ENCODE measurements around the gene NEU2. TPM values are rescaled to one million over a fixed set of nuclear protein-coding genes. Genes with fewer than 3 reads are reported as not detected.

NEU2 gene
- total and polyA plus RNA-seq, 2 experiments from 2014 or later, result not detected

GRCh38 chr2:233025706-233026105 is 6.8 kb upstream of the NEU2 start:
- Histone ChIP-seq H3K4me2 (no peak overlapping the region), H2AFZ (no peak overlapping the region), H3K9me3 (ENCODE audit: low read depth) (no peaks in the 10 kb centered on the region), H3K36me3 (replicated peaks; ENCODE audit: insufficient read depth, low read depth) (no peaks in the 10 kb centered on the region), H3K4me1 (ENCODE audit: insufficient read depth) (no peaks in the 10 kb centered on the region), H4K20me1 (ENCODE audit: insufficient read depth, poor library complexity, severe bottlenecking) (no peaks in the 10 kb centered on the region), H3K4me3 (no peak overlapping the region), H3K9me2 (replicated peaks; ENCODE audit: insufficient read depth) (no peaks in the 10 kb centered on the region), H3K79me2 (no peaks in the 10 kb centered on the region), H3K27me3 (no peaks in the 10 kb centered on the region), H3K27ac (no peak overlapping the region)
- WGBS (ENCODE audit: low lambda C conversion rate, missing lambda C conversion rate), result 79% methylated on average over 7 of the region's 7 CpGs
- TF ChIP-seq, protein P1, sequence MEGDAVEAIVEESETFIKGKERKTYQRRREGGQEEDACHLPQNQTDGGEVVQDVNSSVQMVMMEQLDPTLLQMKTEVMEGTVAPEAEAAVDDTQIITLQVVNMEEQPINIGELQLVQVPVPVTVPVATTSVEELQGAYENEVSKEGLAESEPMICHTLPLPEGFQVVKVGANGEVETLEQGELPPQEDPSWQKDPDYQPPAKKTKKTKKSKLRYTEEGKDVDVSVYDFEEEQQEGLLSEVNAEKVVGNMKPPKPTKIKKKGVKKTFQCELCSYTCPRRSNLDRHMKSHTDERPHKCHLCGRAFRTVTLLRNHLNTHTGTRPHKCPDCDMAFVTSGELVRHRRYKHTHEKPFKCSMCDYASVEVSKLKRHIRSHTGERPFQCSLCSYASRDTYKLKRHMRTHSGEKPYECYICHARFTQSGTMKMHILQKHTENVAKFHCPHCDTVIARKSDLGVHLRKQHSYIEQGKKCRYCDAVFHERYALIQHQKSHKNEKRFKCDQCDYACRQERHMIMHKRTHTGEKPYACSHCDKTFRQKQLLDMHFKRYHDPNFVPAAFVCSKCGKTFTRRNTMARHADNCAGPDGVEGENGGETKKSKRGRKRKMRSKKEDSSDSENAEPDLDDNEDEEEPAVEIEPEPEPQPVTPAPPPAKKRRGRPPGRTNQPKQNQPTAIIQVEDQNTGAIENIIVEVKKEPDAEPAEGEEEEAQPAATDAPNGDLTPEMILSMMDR (IDR thresholded peaks at IDR 0.05; ENCODE audit: poor library complexity), result no peak
- TF ChIP-seq EZH2phosphoT487 (IDR thresholded peaks at IDR 0.05; ENCODE audit: low read depth, severe bottlenecking, unreplicated experiment), result no peak
- no peak for TF ChIP-seq EZH2 (IDR thresholded peaks at IDR 0.05; ENCODE audit: borderline replicate concordance)
- no peak for DNase-seq (ENCODE audit: low spot score)

GRCh38 chr2:233026198-233026813 is 6.2 kb upstream of the NEU2 start:
- Histone ChIP-seq H3K27ac (no peak overlapping the region), H2AFZ (no peak overlapping the region)

GRCh38 chr2:233029321-233029720 is 3.2 kb upstream of the NEU2 start:
- H3K79me2 ChIP-seq, result no peaks in the 10 kb centered on the region
- no peaks in the 10 kb centered on the region for H4K20me1 ChIP-seq (ENCODE audit: insufficient read depth, poor library complexity, severe bottlenecking)
- H3K9me3 ChIP-seq (ENCODE audit: low read depth), result no peaks in the 10 kb centered on the region
- no peaks in the 10 kb centered on the region for H3K27me3 ChIP-seq
- no peak for DNase-seq (ENCODE audit: low spot score)
- H3K4me2 ChIP-seq, result no peak overlapping the region
- no peaks in the 10 kb centered on the region for H3K9me2 ChIP-seq (replicated peaks; ENCODE audit: insufficient read depth)
- WGBS (ENCODE audit: low lambda C conversion rate, missing lambda C conversion rate), result 93% methylated on average over 9 of the region's 9 CpGs
- no peak for TF ChIP-seq EZH2phosphoT487 (IDR thresholded peaks at IDR 0.05; ENCODE audit: low read depth, severe bottlenecking, unreplicated experiment)
- TF ChIP-seq EZH2 (IDR thresholded peaks at IDR 0.05; ENCODE audit: borderline replicate concordance), result no peak
- no peak overlapping the region for H2AFZ ChIP-seq
- H3K36me3 ChIP-seq (replicated peaks; ENCODE audit: insufficient read depth, low read depth), result no peaks in the 10 kb centered on the region
- H3K4me3 ChIP-seq, result no peak overlapping the region
- no peak overlapping the region for H3K27ac ChIP-seq
- H3K4me1 ChIP-seq (ENCODE audit: insufficient read depth), result no peaks in the 10 kb centered on the region

More at GRCh38 chr2:233026198-233026813, 6.2 kb upstream of the NEU2 start:
- H3K36me3 ChIP-seq (replicated peaks; ENCODE audit: insufficient read depth, low read depth), result no peaks in the 10 kb centered on the region
- no peaks in the 10 kb centered on the region for H3K79me2 ChIP-seq
- no peak overlapping the region for H3K4me2 ChIP-seq
- TF ChIP-seq, protein P1 (IDR thresholded peaks at IDR 0.05; ENCODE audit: poor library complexity), result no peak
- TF ChIP-seq EZH2 (IDR thresholded peaks at IDR 0.05; ENCODE audit: borderline replicate concordance) (no peak), EZH2phosphoT487 (IDR thresholded peaks at IDR 0.05; ENCODE audit: low read depth, severe bottlenecking, unreplicated experiment) (no peak)
- no peaks in the 10 kb centered on the region for H3K4me1 ChIP-seq (ENCODE audit: insufficient read depth)
- DNase-seq (ENCODE audit: low spot score), result no peak
- no peaks in the 10 kb centered on the region for H3K9me2 ChIP-seq (replicated peaks; ENCODE audit: insufficient read depth)
- H4K20me1 ChIP-seq (ENCODE audit: insufficient read depth, poor library complexity, severe bottlenecking), result no peaks in the 10 kb centered on the region
- H3K9me3 ChIP-seq (ENCODE audit: low read depth), result no peaks in the 10 kb centered on the region
- WGBS (ENCODE audit: low lambda C conversion rate, missing lambda C conversion rate), result 83% methylated on average over 4 of the region's 4 CpGs
- H3K4me3 ChIP-seq, result no peak overlapping the region
- H3K27me3 ChIP-seq, result no peaks in the 10 kb centered on the region

GRCh38 chr2:233031556-233032500 is 644 bp upstream of the NEU2 start:
- TF ChIP-seq, protein P1 (IDR thresholded peaks at IDR 0.05; ENCODE audit: poor library complexity), result no peak
- TF ChIP-seq EZH2phosphoT487 (IDR thresholded peaks at IDR 0.05; ENCODE audit: low read depth, severe bottlenecking, unreplicated experiment) (no peak), EZH2 (IDR thresholded peaks at IDR 0.05; ENCODE audit: borderline replicate concordance) (no peak)
- H3K4me1 ChIP-seq (ENCODE audit: insufficient read depth), result no peaks in the 10 kb centered on the region
- H3K36me3 ChIP-seq (replicated peaks; ENCODE audit: insufficient read depth, low read depth), result no peaks in the 10 kb centered on the region
- no peaks in the 10 kb centered on the region for H4K20me1 ChIP-seq (ENCODE audit: insufficient read depth, poor library complexity, severe bottlenecking)
- no peak overlapping the region for H3K4me3 ChIP-seq
- H3K79me2 ChIP-seq, result no peaks in the 10 kb centered on the region
- no peaks in the 10 kb centered on the region for H3K9me3 ChIP-seq (ENCODE audit: low read depth)
- H2AFZ ChIP-seq, result no peak overlapping the region
- no peaks in the 10 kb centered on the region for H3K27me3 ChIP-seq
- no peak overlapping the region for H3K4me2 ChIP-seq
- no peaks in the 10 kb centered on the region for H3K9me2 ChIP-seq (replicated peaks; ENCODE audit: insufficient read depth)
- no peak overlapping the region for H3K27ac ChIP-seq
- no peak for DNase-seq (ENCODE audit: low spot score)
- 77% methylated on average over 27 of the region's 27 CpGs for WGBS (ENCODE audit: low lambda C conversion rate, missing lambda C conversion rate)

Data from hepatocyte (in vitro differentiated cells).